ENCODE measurements around the gene PCYT1A. TPM values are rescaled to one million over a fixed set of nuclear protein-coding genes. Genes with fewer than 3 reads are reported as not detected.

Gene PCYT1A
- total and polyA plus RNA-seq, 2 of the 13 experiments (the other 11 are each of a cell fraction or from before 2014, with no cell fraction given) = 26.4 to 45.3 TPM

DNA sequence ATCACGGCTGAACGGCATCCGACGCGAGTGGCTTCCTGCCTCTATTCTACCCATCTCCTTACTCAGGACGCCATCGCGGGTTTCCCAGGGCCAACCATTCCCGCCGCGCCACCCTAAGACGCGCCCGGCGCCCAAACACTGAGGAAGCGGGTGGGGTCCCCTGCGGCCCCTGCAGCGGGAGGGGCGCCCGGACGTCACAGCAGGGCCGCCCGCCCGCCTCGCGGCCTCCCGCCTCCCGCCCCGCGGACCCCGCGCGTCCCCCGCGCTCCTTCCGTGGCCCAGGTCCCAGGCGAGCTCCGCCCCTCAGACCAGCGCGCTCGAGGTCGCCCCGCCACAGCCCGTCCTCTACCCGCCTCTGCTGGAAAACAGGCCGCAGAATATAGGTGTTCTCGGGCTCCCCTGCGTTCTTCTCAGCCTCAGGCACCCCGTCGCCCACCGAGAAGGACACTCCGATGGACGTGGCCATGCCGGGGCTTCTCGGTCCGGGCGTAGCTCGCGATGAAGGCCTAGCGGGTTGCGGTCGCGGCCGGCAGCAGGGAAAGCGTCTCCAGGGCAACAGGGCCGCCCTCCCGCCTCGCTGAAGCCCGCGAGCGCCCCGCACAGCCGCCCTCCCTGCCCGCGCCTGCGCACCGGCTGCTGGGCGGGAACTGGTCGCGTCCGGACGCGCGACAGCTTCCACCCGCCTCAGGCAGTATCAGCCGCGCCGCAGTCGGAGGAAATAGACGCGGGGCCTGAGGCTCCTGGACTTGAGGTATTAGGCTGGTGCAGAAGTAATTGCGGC is 30.4 kb upstream of the PCYT1A start, which contains the start of gene DYNLT2B (continued):
- TF ChIP-seq ZBTB3 (CRISPR knock-in tag; IDR thresholded peaks at IDR 0.05; ENCODE audit: borderline replicate concordance, low read depth) = 0 out of 2 replicates have a peak, but pooled peaks have one; percentile 25
- TF ChIP-seq, protein P1, sequence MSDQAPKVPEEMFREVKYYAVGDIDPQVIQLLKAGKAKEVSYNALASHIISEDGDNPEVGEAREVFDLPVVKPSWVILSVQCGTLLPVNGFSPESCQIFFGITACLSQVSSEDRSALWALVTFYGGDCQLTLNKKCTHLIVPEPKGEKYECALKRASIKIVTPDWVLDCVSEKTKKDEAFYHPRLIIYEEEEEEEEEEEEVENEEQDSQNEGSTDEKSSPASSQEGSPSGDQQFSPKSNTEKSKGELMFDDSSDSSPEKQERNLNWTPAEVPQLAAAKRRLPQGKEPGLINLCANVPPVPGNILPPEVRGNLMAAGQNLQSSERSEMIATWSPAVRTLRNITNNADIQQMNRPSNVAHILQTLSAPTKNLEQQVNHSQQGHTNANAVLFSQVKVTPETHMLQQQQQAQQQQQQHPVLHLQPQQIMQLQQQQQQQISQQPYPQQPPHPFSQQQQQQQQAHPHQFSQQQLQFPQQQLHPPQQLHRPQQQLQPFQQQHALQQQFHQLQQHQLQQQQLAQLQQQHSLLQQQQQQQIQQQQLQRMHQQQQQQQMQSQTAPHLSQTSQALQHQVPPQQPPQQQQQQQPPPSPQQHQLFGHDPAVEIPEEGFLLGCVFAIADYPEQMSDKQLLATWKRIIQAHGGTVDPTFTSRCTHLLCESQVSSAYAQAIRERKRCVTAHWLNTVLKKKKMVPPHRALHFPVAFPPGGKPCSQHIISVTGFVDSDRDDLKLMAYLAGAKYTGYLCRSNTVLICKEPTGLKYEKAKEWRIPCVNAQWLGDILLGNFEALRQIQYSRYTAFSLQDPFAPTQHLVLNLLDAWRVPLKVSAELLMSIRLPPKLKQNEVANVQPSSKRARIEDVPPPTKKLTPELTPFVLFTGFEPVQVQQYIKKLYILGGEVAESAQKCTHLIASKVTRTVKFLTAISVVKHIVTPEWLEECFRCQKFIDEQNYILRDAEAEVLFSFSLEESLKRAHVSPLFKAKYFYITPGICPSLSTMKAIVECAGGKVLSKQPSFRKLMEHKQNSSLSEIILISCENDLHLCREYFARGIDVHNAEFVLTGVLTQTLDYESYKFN (CRISPR knock-in tag; conservative IDR thresholded peaks at IDR 0.05) = peak; percentile 45
- TF ChIP-seq, protein P2, sequence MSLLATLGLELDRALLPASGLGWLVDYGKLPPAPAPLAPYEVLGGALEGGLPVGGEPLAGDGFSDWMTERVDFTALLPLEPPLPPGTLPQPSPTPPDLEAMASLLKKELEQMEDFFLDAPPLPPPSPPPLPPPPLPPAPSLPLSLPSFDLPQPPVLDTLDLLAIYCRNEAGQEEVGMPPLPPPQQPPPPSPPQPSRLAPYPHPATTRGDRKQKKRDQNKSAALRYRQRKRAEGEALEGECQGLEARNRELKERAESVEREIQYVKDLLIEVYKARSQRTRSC (CRISPR knock-in tag; IDR thresholded peaks at IDR 0.05; ENCODE audit: low read depth) = no peak; the same call in 1 of the 2 replicates
- TF ChIP-seq TEAD3 (CRISPR knock-in tag; optimal IDR thresholded peaks at IDR 0.05; ENCODE audit: borderline replicate concordance) = no peak
- no peak; the same call in 1 of the 2 replicates for TF ChIP-seq ZNF274 (CRISPR knock-in tag; IDR thresholded peaks at IDR 0.05)
- TF ChIP-seq, protein P3, sequence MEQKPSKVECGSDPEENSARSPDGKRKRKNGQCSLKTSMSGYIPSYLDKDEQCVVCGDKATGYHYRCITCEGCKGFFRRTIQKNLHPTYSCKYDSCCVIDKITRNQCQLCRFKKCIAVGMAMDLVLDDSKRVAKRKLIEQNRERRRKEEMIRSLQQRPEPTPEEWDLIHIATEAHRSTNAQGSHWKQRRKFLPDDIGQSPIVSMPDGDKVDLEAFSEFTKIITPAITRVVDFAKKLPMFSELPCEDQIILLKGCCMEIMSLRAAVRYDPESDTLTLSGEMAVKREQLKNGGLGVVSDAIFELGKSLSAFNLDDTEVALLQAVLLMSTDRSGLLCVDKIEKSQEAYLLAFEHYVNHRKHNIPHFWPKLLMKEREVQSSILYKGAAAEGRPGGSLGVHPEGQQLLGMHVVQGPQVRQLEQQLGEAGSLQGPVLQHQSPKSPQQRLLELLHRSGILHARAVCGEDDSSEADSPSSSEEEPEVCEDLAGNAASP (CRISPR knock-in tag; IDR thresholded peaks at IDR 0.05; ENCODE audit: borderline replicate concordance) = no peak
- peak; percentile 94; the same call in 1 of the 2 replicates for TF ChIP-seq ARNT2 (CRISPR knock-in tag; IDR thresholded peaks at IDR 0.05; ENCODE audit: low read depth)
